ENCODE measurements around the gene TENT5A. TPM values are rescaled to one million over a fixed set of nuclear protein-coding genes. Genes with fewer than 3 reads are reported as not detected.

Gene TENT5A
- total RNA-seq, 1 experiment from 2014 or later: 5.6 TPM

GRCh38 chr6:81763968-81764367, 11.5 kb upstream of the TENT5A start:
- no TSS peak for BruUV-seq (replicated peaks)
- TF ChIP-seq EZH2phosphoT487 (IDR thresholded peaks at IDR 0.05; ENCODE audit: borderline replicate concordance, low read length) (no peak), EZH2 (IDR thresholded peaks at IDR 0.05; ENCODE audit: low read length, unreplicated experiment) (no peak)
- TF ChIP-seq, protein P1, sequence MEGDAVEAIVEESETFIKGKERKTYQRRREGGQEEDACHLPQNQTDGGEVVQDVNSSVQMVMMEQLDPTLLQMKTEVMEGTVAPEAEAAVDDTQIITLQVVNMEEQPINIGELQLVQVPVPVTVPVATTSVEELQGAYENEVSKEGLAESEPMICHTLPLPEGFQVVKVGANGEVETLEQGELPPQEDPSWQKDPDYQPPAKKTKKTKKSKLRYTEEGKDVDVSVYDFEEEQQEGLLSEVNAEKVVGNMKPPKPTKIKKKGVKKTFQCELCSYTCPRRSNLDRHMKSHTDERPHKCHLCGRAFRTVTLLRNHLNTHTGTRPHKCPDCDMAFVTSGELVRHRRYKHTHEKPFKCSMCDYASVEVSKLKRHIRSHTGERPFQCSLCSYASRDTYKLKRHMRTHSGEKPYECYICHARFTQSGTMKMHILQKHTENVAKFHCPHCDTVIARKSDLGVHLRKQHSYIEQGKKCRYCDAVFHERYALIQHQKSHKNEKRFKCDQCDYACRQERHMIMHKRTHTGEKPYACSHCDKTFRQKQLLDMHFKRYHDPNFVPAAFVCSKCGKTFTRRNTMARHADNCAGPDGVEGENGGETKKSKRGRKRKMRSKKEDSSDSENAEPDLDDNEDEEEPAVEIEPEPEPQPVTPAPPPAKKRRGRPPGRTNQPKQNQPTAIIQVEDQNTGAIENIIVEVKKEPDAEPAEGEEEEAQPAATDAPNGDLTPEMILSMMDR (conservative IDR thresholded peaks at IDR 0.05; ENCODE audit: low read depth, low read length): no peak
- DNase-seq (no peak), ATAC-seq (no peak)
- intact Hi-C loops (cut with micrococcal nuclease): no loop called here
- Histone ChIP-seq H3K4me1 (ENCODE audit: insufficient read depth, low read length) (peaks cover 49% of the 10 kb centered on the region), H3K36me3 (ENCODE audit: low read depth, low read length) (no peaks in the 10 kb centered on the region), H3K27ac (ENCODE audit: low read length) (no peak overlapping the region), H3F3A (ENCODE audit: low read length, unreplicated experiment) (no peaks in the 10 kb centered on the region), H3K79me2 (ENCODE audit: low read length) (no peaks in the 10 kb centered on the region), H4K20me1 (ENCODE audit: low read length) (no peaks in the 10 kb centered on the region), H3K4me2 (ENCODE audit: low read length) (no peak overlapping the region), H3K9me2 (replicated peaks; ENCODE audit: low read length) (no peaks in the 10 kb centered on the region), H3K4me3 (ENCODE audit: low read length) (no peak overlapping the region), H3K27me3 (ENCODE audit: low read length) (no peaks in the 10 kb centered on the region), H3K9me3 (ENCODE audit: low read length) (no peaks in the 10 kb centered on the region), H3K9ac (ENCODE audit: low read length) (no peak overlapping the region), H2AFZ (ENCODE audit: low read length) (no peak overlapping the region)
- ChIA-PET CTCF (no interaction called here), POLR2A (ENCODE audit: unreplicated experiment) (no interaction called here)

DNA sequence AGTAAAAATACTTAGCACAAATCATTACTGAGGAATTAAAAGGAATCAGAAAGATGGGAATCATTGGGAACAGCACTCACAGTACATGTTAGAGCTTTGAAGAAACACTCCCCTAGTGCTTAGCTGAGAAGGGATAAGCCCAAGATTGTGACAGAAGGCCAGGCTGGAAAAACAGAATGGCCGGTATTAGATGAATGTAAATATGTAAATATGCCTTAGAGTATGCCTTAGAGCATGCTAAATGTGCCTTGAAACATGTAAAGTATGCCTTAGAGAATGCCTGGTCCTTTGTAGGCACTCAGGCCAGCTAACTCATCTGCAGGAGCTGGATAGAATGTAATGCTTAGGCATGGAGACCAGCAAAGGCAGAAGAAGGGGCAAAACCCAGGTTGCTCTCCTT, 10.6 kb upstream of the TENT5A start:
- TF ChIP-seq EZH2 (IDR thresholded peaks at IDR 0.05; ENCODE audit: low read length, unreplicated experiment) (no peak), EZH2phosphoT487 (IDR thresholded peaks at IDR 0.05; ENCODE audit: borderline replicate concordance, low read length) (no peak)
- TF ChIP-seq, protein P1 (conservative IDR thresholded peaks at IDR 0.05; ENCODE audit: low read depth, low read length): no peak
- POLR2A ChIA-PET (ENCODE audit: unreplicated experiment): no interaction called here
- Histone ChIP-seq H2AFZ (ENCODE audit: low read length) (no peak overlapping the region), H3K9me2 (replicated peaks; ENCODE audit: low read length) (no peaks in the 10 kb centered on the region), H4K20me1 (ENCODE audit: low read length) (no peaks in the 10 kb centered on the region), H3K4me2 (ENCODE audit: low read length) (no peak overlapping the region), H3K9ac (ENCODE audit: low read length) (no peak overlapping the region), H3K4me3 (ENCODE audit: low read length) (no peak overlapping the region), H3K4me1 (ENCODE audit: insufficient read depth, low read length) (peaks cover 41% of the 10 kb centered on the region), H3F3A (ENCODE audit: low read length, unreplicated experiment) (no peaks in the 10 kb centered on the region), H3K9me3 (ENCODE audit: low read length) (no peaks in the 10 kb centered on the region), H3K79me2 (ENCODE audit: low read length) (no peaks in the 10 kb centered on the region), H3K27ac (ENCODE audit: low read length) (no peak overlapping the region), H3K27me3 (ENCODE audit: low read length) (no peaks in the 10 kb centered on the region), H3K36me3 (ENCODE audit: low read depth, low read length) (no peaks in the 10 kb centered on the region)
- intact Hi-C loops (cut with micrococcal nuclease): no loop called here
- ATAC-seq (no peak), DNase-seq (no peak)
- BruUV-seq (replicated peaks): no TSS peak
- CTCF ChIA-PET: no interaction called here

GRCh38 chr6:81762606-81763005, 10.1 kb upstream of the TENT5A start:
- TF ChIP-seq EZH2phosphoT487 (IDR thresholded peaks at IDR 0.05; ENCODE audit: borderline replicate concordance, low read length): no peak
- no peak for TF ChIP-seq EZH2 (IDR thresholded peaks at IDR 0.05; ENCODE audit: low read length, unreplicated experiment)
- TF ChIP-seq, protein P1 (conservative IDR thresholded peaks at IDR 0.05; ENCODE audit: low read depth, low read length): no peak
- Histone ChIP-seq H3K9ac (ENCODE audit: low read length) (no peak overlapping the region), H3F3A (ENCODE audit: low read length, unreplicated experiment) (no peaks in the 10 kb centered on the region), H3K36me3 (ENCODE audit: low read depth, low read length) (no peaks in the 10 kb centered on the region), H3K27me3 (ENCODE audit: low read length) (no peaks in the 10 kb centered on the region), H3K79me2 (ENCODE audit: low read length) (no peaks in the 10 kb centered on the region), H4K20me1 (ENCODE audit: low read length) (no peaks in the 10 kb centered on the region), H3K4me3 (ENCODE audit: low read length) (no peak overlapping the region), H2AFZ (ENCODE audit: low read length) (no peak overlapping the region), H3K4me1 (ENCODE audit: insufficient read depth, low read length) (peaks cover 37% of the 10 kb centered on the region), H3K9me2 (replicated peaks; ENCODE audit: low read length) (no peaks in the 10 kb centered on the region), H3K4me2 (ENCODE audit: low read length) (no peak overlapping the region), H3K9me3 (ENCODE audit: low read length) (no peaks in the 10 kb centered on the region), H3K27ac (ENCODE audit: low read length) (no peak overlapping the region)
- no peak for DNase-seq
- no TSS peak for BruUV-seq (replicated peaks)
- intact Hi-C loops (cut with micrococcal nuclease): no loop called here
- ATAC-seq: no peak
- ChIA-PET CTCF (interaction anchor here (0.6 kb wide), 1 partner anchor 82 kb away, joined by 3 read pairs; no protein-coding TSS in a partner anchor), POLR2A (ENCODE audit: unreplicated experiment) (no interaction called here)

Data from PC-3 (cell line).